Cardiac fibroblast (primary cell): ENCODE results near the gene ZNF484.

ENCODE experiments used
- DNase-seq, 2 donors: peaks; one replicate each; pipeline versions ENCODE4 v3.0.0 to v3.0.0-alpha.2; 2010; ENCODE audit warnings: low read depth in 2 of 2
- H3K4me3 ChIP-seq, 2 donors: replicated peaks in 1 of 2; 1 replicate in 1 of 2; 2 replicates in 1 of 2; pipeline ENCODE4 v1.5.1; 2011; ENCODE audit warnings: low read depth in 2 of 2, low read length in 2 of 2, mild to moderate bottlenecking in 2 of 2, moderate library complexity in 1 of 2
- CTCF ChIP-seq: IDR thresholded peaks from one replicate; pipeline ENCODE4 v1.5.1; 2011; ENCODE audit warnings: low read depth, mild to moderate bottlenecking, low read length, inconsistent platforms

Gene ZNF484

GRCh38 chr9:92795598-92796336 lies 82.1 kb downstream of the ZNF484 start:
- no peak overlapping the region for H3K4me3 ChIP-seq
- TF ChIP-seq CTCF = no peak
- no peak for DNase-seq
